BJ (cell line): ENCODE results near the gene EXTL1. TPM values are rescaled to one million over a fixed set of nuclear protein-coding genes. Genes with fewer than 3 reads are reported as not detected.

ENCODE experiments used
- CTCF ChIA-PET: fragments of 350-600 bp; formaldehyde crosslinking; extraction: SDS; loops from one replicate; lab custom pipeline; 2021; ENCODE audit warnings: antibody characterized with exemption, inconsistent platforms; lab: Yijun Ruan, JAX
- POLR2A ChIA-PET: fragments of 300-600 bp; sonication (Branson Sonifier 250); formaldehyde crosslinking; extraction: SDS; loops from one replicate; lab custom pipeline; 2021; ENCODE audit warnings: antibody characterized with exemption; lab: Charles Lee
- DNase-seq: peaks from one replicate; pipeline ENCODE4 v3.0.0-alpha.2; 2011; ENCODE audit warnings: low read depth
- H3K27me3 ChIP-seq: 2 replicates; pipeline ENCODE4 v1.6.0; 2011; ENCODE audit warnings: low read length; ENCODE audit not compliant: control insufficient read depth, insufficient read depth
- H3K36me3 ChIP-seq: 2 replicates; pipeline ENCODE4 v1.5.1; 2011; ENCODE audit warnings: low read length; ENCODE audit not compliant: control insufficient read depth, insufficient read depth
- H3K4me3 ChIP-seq: 2 replicates; pipeline ENCODE4 v1.5.1; 2011; ENCODE audit warnings: low read depth, mild to moderate bottlenecking, control low read depth, low read length
- polyA plus RNA-seq: library from polyadenylated mRNA; depleted of rRNA; stranded (reverse); fragments of >200 nt; gene quantifications from 2 replicates; pipeline ENCODE4 v1.2.3, GENCODE V29; 2011
- TF ChIP-seq, protein P1 (sequence below): IDR thresholded peaks from 2 replicates; pipeline ENCODE4 v1.5.1; 2011; ENCODE audit warnings: low read depth, mild to moderate bottlenecking, control low read depth, inconsistent platforms, low read length, moderate library complexity; ENCODE audit not compliant: insufficient read depth

EXTL1 gene
- polyA plus RNA-seq, 1 experiment: 5.0 TPM

DNA sequence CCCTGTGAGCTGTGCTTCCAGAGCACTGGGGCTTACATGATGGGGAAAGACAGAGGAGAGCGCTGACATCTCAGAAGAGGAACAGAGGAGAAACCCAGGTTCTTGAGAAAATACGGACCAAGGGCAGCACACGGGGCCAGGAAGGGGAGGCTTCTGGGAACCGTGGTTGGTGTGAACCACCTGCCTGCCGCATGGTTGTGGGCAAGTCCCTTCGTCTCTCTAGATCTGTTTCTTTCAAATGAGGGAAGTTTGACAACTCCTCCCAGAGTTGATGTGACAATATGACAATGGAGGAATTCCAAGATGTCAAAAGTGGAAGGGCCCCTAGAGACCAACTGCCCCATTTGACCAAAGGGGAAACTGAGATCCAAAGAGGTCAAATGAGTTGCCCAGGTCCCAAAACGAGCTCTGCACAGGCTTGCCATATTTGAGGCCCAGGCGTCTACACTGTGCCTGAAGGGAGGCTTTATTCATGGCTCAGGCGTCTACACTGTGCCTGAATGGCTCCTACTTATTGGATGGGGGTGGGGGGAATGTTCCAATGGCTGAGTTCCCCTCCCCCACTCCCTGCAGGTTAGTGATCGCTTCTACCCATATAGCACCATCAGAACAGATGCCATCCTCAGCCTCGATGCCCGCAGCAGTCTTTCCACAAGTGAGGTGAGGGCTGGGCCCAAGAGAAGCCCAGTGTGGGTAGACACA, 11.2 kb downstream of the EXTL1 start:
- no peak for DNase-seq
- Histone ChIP-seq H3K4me3 (no peak overlapping the region), H3K27me3 (no peaks in the 10 kb centered on the region), H3K36me3 (no peaks in the 10 kb centered on the region)
- ChIA-PET POLR2A (no interaction called here), CTCF (interaction anchor here (0.8 to 5.4 kb wide), 3 partner anchors 11 to 137 kb away, joined by 3 to 90 read pairs (median 5); partner anchors contain the start of gene EXTL1)
- TF ChIP-seq, protein P1, sequence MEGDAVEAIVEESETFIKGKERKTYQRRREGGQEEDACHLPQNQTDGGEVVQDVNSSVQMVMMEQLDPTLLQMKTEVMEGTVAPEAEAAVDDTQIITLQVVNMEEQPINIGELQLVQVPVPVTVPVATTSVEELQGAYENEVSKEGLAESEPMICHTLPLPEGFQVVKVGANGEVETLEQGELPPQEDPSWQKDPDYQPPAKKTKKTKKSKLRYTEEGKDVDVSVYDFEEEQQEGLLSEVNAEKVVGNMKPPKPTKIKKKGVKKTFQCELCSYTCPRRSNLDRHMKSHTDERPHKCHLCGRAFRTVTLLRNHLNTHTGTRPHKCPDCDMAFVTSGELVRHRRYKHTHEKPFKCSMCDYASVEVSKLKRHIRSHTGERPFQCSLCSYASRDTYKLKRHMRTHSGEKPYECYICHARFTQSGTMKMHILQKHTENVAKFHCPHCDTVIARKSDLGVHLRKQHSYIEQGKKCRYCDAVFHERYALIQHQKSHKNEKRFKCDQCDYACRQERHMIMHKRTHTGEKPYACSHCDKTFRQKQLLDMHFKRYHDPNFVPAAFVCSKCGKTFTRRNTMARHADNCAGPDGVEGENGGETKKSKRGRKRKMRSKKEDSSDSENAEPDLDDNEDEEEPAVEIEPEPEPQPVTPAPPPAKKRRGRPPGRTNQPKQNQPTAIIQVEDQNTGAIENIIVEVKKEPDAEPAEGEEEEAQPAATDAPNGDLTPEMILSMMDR: no peak

DNA sequence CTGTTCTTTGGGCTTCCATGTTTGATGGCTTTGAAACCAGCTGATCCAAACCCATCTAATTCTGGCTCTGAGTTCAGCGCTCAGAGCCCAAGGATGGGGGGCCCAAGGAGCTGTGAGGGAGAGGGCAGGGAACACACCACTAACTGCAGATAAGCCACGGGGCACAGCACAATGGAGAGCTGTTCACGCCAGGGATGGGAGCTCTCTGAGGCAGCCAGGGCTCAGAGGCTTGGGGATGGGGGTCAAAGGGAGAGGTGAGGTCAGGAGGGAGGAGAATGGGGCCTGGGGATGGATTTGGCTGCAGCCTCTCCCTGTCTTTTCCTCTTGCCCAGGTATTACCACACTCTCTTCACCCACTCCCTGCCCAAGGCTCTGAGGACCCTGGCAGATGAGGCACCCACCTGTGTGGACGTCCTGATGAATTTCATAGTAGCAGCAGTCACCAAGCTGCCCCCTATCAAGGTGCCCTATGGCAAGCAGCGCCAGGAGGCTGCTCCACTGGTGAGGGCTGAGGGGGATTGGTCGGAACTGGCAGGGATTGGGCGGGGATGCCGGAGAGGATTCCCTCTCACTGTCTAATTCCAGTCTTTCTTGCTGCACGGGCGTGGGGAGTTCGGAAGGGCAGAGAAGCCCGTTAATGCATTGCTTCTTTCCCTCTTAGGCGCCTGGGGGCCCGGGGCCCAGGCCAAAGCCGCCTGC, 13.1 kb downstream of the EXTL1 start:
- TF ChIP-seq, protein P1: no peak
- Histone ChIP-seq H3K27me3 (peaks cover 2% of the 10 kb centered on the region; the same call in 1 of the 2 replicates), H3K36me3 (no peaks in the 10 kb centered on the region), H3K4me3 (peak overlapping the region; percentile 90)
- DNase-seq: no peak
- POLR2A ChIA-PET: no interaction called here
- CTCF ChIA-PET: interaction anchor here (0.7 to 5.4 kb wide), 24 partner anchors 8 to 382 kb away, joined by 3 to 90 read pairs (median 6); partner anchors contain the start of genes C1orf232, CEP85, SLC30A2 and ZNF593

DNA sequence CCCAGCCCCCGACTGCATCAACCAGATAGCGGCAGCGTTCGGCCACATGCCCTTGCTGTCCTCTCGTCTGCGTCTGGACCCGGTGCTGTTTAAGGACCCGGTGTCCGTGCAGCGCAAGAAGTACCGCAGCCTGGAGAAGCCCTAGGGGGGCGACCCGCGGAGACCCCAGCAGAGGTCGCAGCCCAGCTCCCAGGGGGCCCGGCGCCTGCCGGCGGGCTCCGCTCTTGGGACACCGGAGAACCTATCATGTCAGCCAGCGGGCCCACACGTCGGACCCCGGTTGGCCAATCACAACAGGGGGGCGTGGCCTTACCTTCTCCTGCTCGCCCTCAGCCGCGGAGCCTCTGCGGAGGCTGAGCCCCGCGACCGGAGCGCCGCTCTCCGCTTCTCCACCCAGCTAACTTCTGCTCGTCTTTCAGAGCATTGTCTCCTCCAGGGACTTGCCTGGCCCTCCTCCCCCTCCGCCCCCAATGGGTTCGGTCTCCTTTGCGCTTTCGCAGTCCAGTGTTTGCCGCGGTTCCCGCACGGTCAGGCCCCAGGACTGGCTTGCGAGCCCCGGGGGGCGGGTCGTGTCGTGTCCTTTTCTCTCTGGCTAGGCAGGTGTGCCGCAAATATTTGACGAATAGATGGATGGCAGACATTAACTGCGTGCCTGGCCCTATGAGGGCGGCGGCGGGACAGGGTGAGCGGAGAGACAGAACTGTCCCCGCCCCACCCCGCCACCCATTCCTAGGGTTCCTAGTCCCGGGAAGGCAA, 13.8 kb downstream of the EXTL1 start:
- TF ChIP-seq, protein P1: no peak
- DNase-seq: no peak
- Histone ChIP-seq H3K36me3 (no peaks in the 10 kb centered on the region), H3K27me3 (peaks cover 2% of the 10 kb centered on the region; the same call in 1 of the 2 replicates), H3K4me3 (peak overlapping the region; percentile 90)
- ChIA-PET CTCF (interaction anchor here (0.7 to 5.4 kb wide), 37 partner anchors 9 to 454 kb away, joined by 3 to 90 read pairs (median 7); partner anchors contain the start of genes C1orf232, CEP85, EXTL1 and SLC30A2), POLR2A (no interaction called here)

DNA sequence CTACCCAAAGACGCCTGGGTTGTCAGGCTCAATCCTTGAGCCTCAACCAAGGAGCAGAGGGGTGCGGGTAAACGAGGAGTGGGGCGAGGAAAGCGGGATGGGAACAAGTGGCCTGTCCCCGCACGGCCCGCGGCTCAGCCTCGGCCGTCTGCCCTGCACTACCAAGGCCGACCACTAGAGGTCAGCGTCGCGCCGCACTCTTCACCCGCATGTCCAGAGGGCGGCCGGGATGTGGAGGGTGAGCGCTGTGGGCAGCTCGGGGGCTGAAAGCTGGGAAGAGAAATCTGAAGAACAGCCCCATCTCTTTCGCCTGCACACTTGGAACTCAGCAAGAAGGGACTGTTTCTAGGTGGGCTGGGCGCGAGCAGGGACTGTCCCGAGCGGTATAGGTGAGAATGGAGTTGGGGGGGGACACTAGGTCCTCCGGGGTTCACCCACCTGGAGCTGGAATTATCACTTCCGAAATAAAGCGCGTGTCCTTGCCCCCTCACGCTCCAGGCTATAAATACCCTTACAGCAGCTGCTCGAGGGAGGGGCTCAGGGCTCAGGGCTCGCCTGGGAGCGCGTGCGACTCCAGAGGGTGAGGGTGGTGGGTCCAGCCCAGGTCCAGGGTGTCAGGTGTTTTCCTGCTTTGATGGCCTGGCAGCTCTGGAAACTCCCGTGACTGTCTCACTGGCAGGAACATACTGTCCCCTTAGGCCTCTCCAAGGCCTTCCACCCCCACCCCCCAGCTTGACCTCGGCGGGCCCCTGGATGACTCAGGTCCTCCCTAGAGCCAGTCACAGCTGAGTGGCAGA, 14.6 kb downstream of the EXTL1 start:
- CTCF ChIA-PET: interaction anchor here (0.5 to 5.4 kb wide), 41 partner anchors 9 to 455 kb away, joined by 3 to 90 read pairs (median 5); partner anchors contain the start of genes CEP85, EXTL1, PAFAH2 and SLC30A2

More for the DNA sequence above, 14.6 kb downstream of the EXTL1 start:
- TF ChIP-seq, protein P1: peak; percentile 99
- POLR2A ChIA-PET: interaction anchor here (0.6 kb wide), 1 partner anchor 39 kb away, joined by 3 read pairs; the partner anchor contains the start of gene PAFAH2
- peak overlapping the region; percentile 90 for H3K4me3 ChIP-seq
- no peak for DNase-seq
- H3K27me3 ChIP-seq: peaks cover 4% of the 10 kb centered on the region; the same call in 1 of the 2 replicates
- H3K36me3 ChIP-seq: no peaks in the 10 kb centered on the region
